HG02642 (cell line): ENCODE data around the gene CUEDC1.

Experiments used
- ATAC-seq: cut with Tn5 transposase; IDR thresholded peaks from one replicate; pipeline ENCODE4 v1.9.1; 2021; ENCODE audit warnings: mild to moderate bottlenecking; ENCODE audit not compliant: unreplicated experiment, poor library complexity

The CUEDC1 gene

GRCh38 chr17:57955183-57955931, at the start of gene CUEDC1:
Gene CUEDC1 (minus strand): TSS chr17:57955412. CDS start chr17:57885564, 69,848 bp downstream.
- peak; percentile 64 for ATAC-seq

- ATAC-seq: no peak
Measured at GRCh38 chr17:58004060-58004459, 48.8 kb upstream of the CUEDC1 start.

- no peak for ATAC-seq
Measured at GRCh38 chr17:58002973-58003372, 47.8 kb upstream of the CUEDC1 start.

GRCh38 chr17:58002154-58002948, 47.1 kb upstream of the CUEDC1 start:
- no peak for ATAC-seq

- ATAC-seq: no peak
Measured at GRCh38 chr17:58001461-58002124, 46.4 kb upstream of the CUEDC1 start.

GRCh38 chr17:57999496-58000017, 44.3 kb upstream of the CUEDC1 start:
- ATAC-seq: no peak

- no peak for ATAC-seq
Measured at GRCh38 chr17:57999010-57999495, 43.8 kb upstream of the CUEDC1 start.

- no peak for ATAC-seq
Measured at GRCh38 chr17:57997085-57997809, 42.0 kb upstream of the CUEDC1 start.

- peak; percentile 70 for ATAC-seq
Measured at GRCh38 chr17:57995076-57995956, 40.1 kb upstream of the CUEDC1 start.

- ATAC-seq: no peak
Measured at GRCh38 chr17:57994436-57994835, 39.2 kb upstream of the CUEDC1 start.

- no peak for ATAC-seq
Measured at GRCh38 chr17:57993471-57994365, 38.5 kb upstream of the CUEDC1 start.

- no peak for ATAC-seq
Measured at GRCh38 chr17:57991537-57991936, 36.3 kb upstream of the CUEDC1 start.

GRCh38 chr17:57990037-57990436, 34.8 kb upstream of the CUEDC1 start:
- no peak for ATAC-seq

- peak; percentile 80 for ATAC-seq
Measured at GRCh38 chr17:57988301-57989250, 33.4 kb upstream of the CUEDC1 start.

GRCh38 chr17:57987581-57988300, 32.5 kb upstream of the CUEDC1 start, which contains the start of gene VEZF1:
Gene VEZF1 (minus strand): TSS chr17:57988254. CDS start chr17:57988111, 143 bp downstream.
- ATAC-seq: peak; percentile 69
